Endodermal cell (in vitro differentiated cells): ENCODE measurements around the gene SLC13A3. TPM values are rescaled to one million over a fixed set of nuclear protein-coding genes. Genes with fewer than 3 reads are reported as not detected.

ENCODE experiments used
- DNase-seq: peaks from one replicate; pipeline ENCODE4 v3.0.0-alpha.2; 2017
- H3K27ac ChIP-seq: 2 replicates; pipeline ENCODE4 v1.5.1; 2013; ENCODE audit warnings: mild to moderate bottlenecking, low read depth, low read length, moderate library complexity
- H3K27me3 ChIP-seq: 2 replicates; pipeline ENCODE4 v1.6.1; 2013; ENCODE audit warnings: mild to moderate bottlenecking, low read length, moderate library complexity; ENCODE audit not compliant: insufficient read depth, control insufficient read depth, poor library complexity, severe bottlenecking
- H3K36me3 ChIP-seq: 2 replicates; pipeline ENCODE4 v1.7.0; 2013; ENCODE audit warnings: mild to moderate bottlenecking, low read length, moderate library complexity; ENCODE audit not compliant: control insufficient read depth, insufficient read depth
- H3K4me1 ChIP-seq: one replicate; pipeline ENCODE4 v1.7.0; 2013; ENCODE audit warnings: low read length; ENCODE audit not compliant: control insufficient read depth, insufficient read depth
- H3K4me3 ChIP-seq: 2 replicates; pipeline ENCODE4 v1.5.1; 2013; ENCODE audit warnings: mild to moderate bottlenecking, low read length, moderate library complexity
- H3K9ac ChIP-seq: 2 replicates; pipeline ENCODE4 v1.6.1; 2013; ENCODE audit warnings: mild to moderate bottlenecking, low read length, moderate library complexity; ENCODE audit not compliant: poor library complexity, severe bottlenecking; ENCODE audit errors: extremely low read depth
- H3K9me3 ChIP-seq: 2 replicates; pipeline ENCODE4 v1.6.1; 2013; ENCODE audit warnings: mild to moderate bottlenecking, low read length, moderate library complexity; ENCODE audit not compliant: control insufficient read depth
- H3K27ac Mint-ChIP-seq: 2 replicates; pipeline ENCODE4 v1.8.0; 2020; ENCODE audit warnings: mixed read lengths
- H3K27me3 Mint-ChIP-seq: 2 replicates; pipeline ENCODE4 v1.8.0; 2021; ENCODE audit warnings: mild to moderate bottlenecking, mixed read lengths; ENCODE audit not compliant: insufficient read depth
- H3K36me3 Mint-ChIP-seq: 2 replicates; pipeline ENCODE4 v1.8.0; 2020; ENCODE audit warnings: low read depth, mixed read lengths
- H3K4me1 Mint-ChIP-seq: 2 replicates; pipeline ENCODE4 v1.8.0; 2020; ENCODE audit warnings: mixed read lengths
- H3K4me3 Mint-ChIP-seq: 2 replicates; pipeline ENCODE4 v1.8.0; 2020; ENCODE audit warnings: mild to moderate bottlenecking, moderate library complexity, mixed read lengths
- H3K9me3 Mint-ChIP-seq: 2 replicates; pipeline ENCODE4 v1.8.0; 2020; ENCODE audit warnings: mild to moderate bottlenecking, mixed read lengths
- CTCF ChIP-seq: fragments of 200-600 bp; sonication (generic); conservative IDR thresholded peaks from 2 replicates; pipeline ENCODE4 v1.5.0; 2021; ENCODE audit warnings: antibody characterized with exemption, mild to moderate bottlenecking
- WGBS, 2 experiments: methylation state at CpG; one replicate each; pipeline versions ENCODE4 v1.1.5 to v1.1.7; 2013; ENCODE audit warnings: missing lambda C conversion rate in 2 of 2, mixed read lengths in 1 of 2; ENCODE audit not compliant: insufficient coverage in 1 of 2, insufficient read length in 1 of 2; 5-methylcytosine and 5-hydroxymethylcytosine counted together
- total RNA-seq, 2 donors: library from RNA; stranded (reverse); fragmentation: NEBNext Ultra II Directional in 1 of 2; extraction: Animal tissue kit (Norgen Biotek cat#: 25700) in 1 of 2; gene quantifications; 2 replicates in 1 of 2; 3 replicates in 1 of 2; pipeline ENCODE4 v1.2.1, GENCODE V29; 2021

SLC13A3 gene
- total RNA-seq, 2 donors from 2014 or later: 7.3 to 9.0 TPM

- Mint-ChIP-seq H3K4me1 (peaks cover under 1% of the 10 kb centered on the region), H3K36me3 (no peaks in the 10 kb centered on the region), H3K27me3 (no peaks in the 10 kb centered on the region), H3K4me3 (no peak overlapping the region), H3K27ac (no peak overlapping the region), H3K9me3 (no peaks in the 10 kb centered on the region)
- Histone ChIP-seq H3K27ac (no peak overlapping the region), H3K9me3 (no peaks in the 10 kb centered on the region), H3K9ac (no peak overlapping the region), H3K4me1 (no peaks in the 10 kb centered on the region), H3K27me3 (no peaks in the 10 kb centered on the region), H3K4me3 (no peak overlapping the region), H3K36me3 (no peaks in the 10 kb centered on the region)
- DNase-seq: no peak
- no peak for TF ChIP-seq CTCF
- 87 to 94% methylated on average over 3 to 6 of the region's 6 CpGs for WGBS, 2 experiments
Measured at GRCh38 chr20:46546936-46547335, 104.3 kb downstream of the SLC13A3 start.

GRCh38 chr20:46546298-46546697, 105.0 kb downstream of the SLC13A3 start:
- Histone ChIP-seq H3K4me3 (no peak overlapping the region), H3K27me3 (no peaks in the 10 kb centered on the region), H3K36me3 (no peaks in the 10 kb centered on the region), H3K9me3 (no peaks in the 10 kb centered on the region), H3K4me1 (no peaks in the 10 kb centered on the region), H3K9ac (no peak overlapping the region), H3K27ac (no peak overlapping the region)
- H3K4me3 Mint-ChIP-seq: no peak overlapping the region
- no peak for DNase-seq
- no peaks in the 10 kb centered on the region for H3K4me1 Mint-ChIP-seq
- no peaks in the 10 kb centered on the region for H3K27me3 Mint-ChIP-seq
- H3K36me3 Mint-ChIP-seq: no peaks in the 10 kb centered on the region
- no peak for TF ChIP-seq CTCF
- H3K27ac Mint-ChIP-seq: no peak overlapping the region
- no peaks in the 10 kb centered on the region for H3K9me3 Mint-ChIP-seq
- 90 to 94% methylated on average over 2 to 3 of the region's 3 CpGs for WGBS, 2 experiments

DNA sequence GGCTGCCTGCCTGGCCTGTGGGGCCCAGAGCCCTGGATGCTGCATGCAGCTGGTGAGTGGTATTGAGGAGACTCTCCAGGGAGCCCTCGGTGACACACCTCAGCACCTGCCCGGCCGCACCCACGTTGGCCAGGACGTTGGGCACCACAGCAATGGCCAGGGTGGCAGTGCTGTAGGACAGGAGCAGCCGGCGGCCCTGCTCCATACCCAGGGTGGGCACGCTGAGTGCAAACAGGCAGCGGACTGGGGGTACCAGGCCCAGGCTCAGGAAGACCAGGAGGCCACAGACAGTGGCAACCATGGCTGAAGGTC, 105.5 kb downstream of the SLC13A3 start:
- no peak overlapping the region for H3K27ac ChIP-seq

More for the DNA sequence above, 105.5 kb downstream of the SLC13A3 start:
- H3K27me3 Mint-ChIP-seq: no peaks in the 10 kb centered on the region
- 90% methylated on average over 4 to 9 of the region's 9 CpGs for WGBS, 2 experiments
- no peak overlapping the region for H3K4me3 Mint-ChIP-seq
- H3K4me1 ChIP-seq: no peaks in the 10 kb centered on the region
- H3K36me3 Mint-ChIP-seq: no peaks in the 10 kb centered on the region
- no peak overlapping the region for H3K9ac ChIP-seq
- H3K36me3 ChIP-seq: no peaks in the 10 kb centered on the region
- H3K4me3 ChIP-seq: no peak overlapping the region
- DNase-seq: no peak
- no peak for TF ChIP-seq CTCF
- H3K27me3 ChIP-seq: no peaks in the 10 kb centered on the region
- H3K9me3 ChIP-seq: no peaks in the 10 kb centered on the region
- H3K9me3 Mint-ChIP-seq: no peaks in the 10 kb centered on the region
- no peak overlapping the region for H3K27ac Mint-ChIP-seq
- no peaks in the 10 kb centered on the region for H3K4me1 Mint-ChIP-seq
